Measurements from ENCODE around the gene RAPGEF4.

- no peak for TF ChIP-seq CTCF (IDR thresholded peaks at IDR 0.05 in 4 of 5, conservative IDR thresholded peaks at IDR 0.05 in 1 of 5)
- no peak for TF ChIP-seq POLR2A (IDR thresholded peaks at IDR 0.05)
Observed at GRCh38 chr2:172774302-172774701, 38.7 kb downstream of the RAPGEF4 start.
